Measurements from ENCODE around the gene CPNE2. TPM values are rescaled to one million over a fixed set of nuclear protein-coding genes. Genes with fewer than 3 reads are reported as not detected.
A peak's percentile ranks its signal among the peaks of the same experiment; 100 is the strongest.

The CPNE2 gene
- total RNA-seq, 1 donor from 2014 or later: 36.6 TPM

GRCh38 chr16:57167538-57167937, 75.2 kb downstream of the CPNE2 start:
- Histone ChIP-seq H3K36me3 (peaks cover 35 to 80% of the 10 kb centered on the region in 2 donors), H3K9me3 (no peaks in the 10 kb centered on the region), H3K27me3 (no peaks in the 10 kb centered on the region), H3K4me3 (no peak overlapping the region), H3K27ac (no peak overlapping the region), H3K4me1 (no peaks in the 10 kb centered on the region)
- intact Hi-C loops (cut with DNase I): no loop called here
- TF ChIP-seq CTCF (IDR thresholded peaks at IDR 0.05): no peak
- no peak for DNase-seq (ENCODE audit: low spot score in 2 of 2)

GRCh38 chr16:57167953-57168352, 75.6 kb downstream of the CPNE2 start:
- peaks cover 40 to 80% of the 10 kb centered on the region in 2 donors for H3K36me3 ChIP-seq

GRCh38 chr16:57169327-57169726, 76.9 kb downstream of the CPNE2 start:
- no peak for DNase-seq (ENCODE audit: low spot score in 2 of 2)
- Histone ChIP-seq H3K9me3 (no peaks in the 10 kb centered on the region), H3K27ac (no peak overlapping the region), H3K4me3 (no peak overlapping the region), H3K4me1 (no peaks in the 10 kb centered on the region), H3K27me3 (no peaks in the 10 kb centered on the region), H3K36me3 (peaks cover 37 to 75% of the 10 kb centered on the region in 2 donors)
- TF ChIP-seq CTCF (IDR thresholded peaks at IDR 0.05): no peak
- intact Hi-C loops (cut with DNase I): loop anchor here (2.0 kb wide), 1 partner anchor 303 kb away; no protein-coding TSS in a partner anchor

More at GRCh38 chr16:57167953-57168352, 75.6 kb downstream of the CPNE2 start:
- no peak overlapping the region for H3K27ac ChIP-seq
- intact Hi-C loops (cut with DNase I): loop anchor here (1.0 to 2.0 kb wide), 2 partner anchors 84 to 301 kb away; no protein-coding TSS in a partner anchor
- no peak for DNase-seq (ENCODE audit: low spot score in 2 of 2)
- TF ChIP-seq CTCF (IDR thresholded peaks at IDR 0.05): peak; percentile 22 to 63 (median 62)
- H3K4me3 ChIP-seq: no peak overlapping the region
- H3K27me3 ChIP-seq: no peaks in the 10 kb centered on the region
- H3K9me3 ChIP-seq: no peaks in the 10 kb centered on the region
- no peaks in the 10 kb centered on the region for H3K4me1 ChIP-seq

- no peak for TF ChIP-seq CTCF (IDR thresholded peaks at IDR 0.05)
- DNase-seq (ENCODE audit: low spot score in 2 of 2): no peak
- Histone ChIP-seq H3K9me3 (no peaks in the 10 kb centered on the region), H3K4me1 (no peaks in the 10 kb centered on the region), H3K27ac (no peak overlapping the region), H3K27me3 (no peaks in the 10 kb centered on the region), H3K4me3 (no peak overlapping the region), H3K36me3 (peaks cover 27 to 49% of the 10 kb centered on the region in 2 donors)
- intact Hi-C loops (cut with DNase I): no loop called here
These were observed 80.4 kb downstream of the CPNE2 start for GRCh38 chr16:57172721-57173290.

GRCh38 chr16:57175896-57176295, 83.5 kb downstream of the CPNE2 start:
- intact Hi-C loops (cut with DNase I): no loop called here
- Histone ChIP-seq H3K36me3 (peaks cover 21 to 32% of the 10 kb centered on the region in 2 donors), H3K27ac (no peak overlapping the region), H3K4me1 (no peaks in the 10 kb centered on the region), H3K9me3 (no peaks in the 10 kb centered on the region), H3K27me3 (no peaks in the 10 kb centered on the region), H3K4me3 (no peak overlapping the region)
- no peak for DNase-seq (ENCODE audit: low spot score in 2 of 2)
- no peak for TF ChIP-seq CTCF (IDR thresholded peaks at IDR 0.05)
